ENCODE measurements around the gene PHYHIPL.

The PHYHIPL gene

DNA sequence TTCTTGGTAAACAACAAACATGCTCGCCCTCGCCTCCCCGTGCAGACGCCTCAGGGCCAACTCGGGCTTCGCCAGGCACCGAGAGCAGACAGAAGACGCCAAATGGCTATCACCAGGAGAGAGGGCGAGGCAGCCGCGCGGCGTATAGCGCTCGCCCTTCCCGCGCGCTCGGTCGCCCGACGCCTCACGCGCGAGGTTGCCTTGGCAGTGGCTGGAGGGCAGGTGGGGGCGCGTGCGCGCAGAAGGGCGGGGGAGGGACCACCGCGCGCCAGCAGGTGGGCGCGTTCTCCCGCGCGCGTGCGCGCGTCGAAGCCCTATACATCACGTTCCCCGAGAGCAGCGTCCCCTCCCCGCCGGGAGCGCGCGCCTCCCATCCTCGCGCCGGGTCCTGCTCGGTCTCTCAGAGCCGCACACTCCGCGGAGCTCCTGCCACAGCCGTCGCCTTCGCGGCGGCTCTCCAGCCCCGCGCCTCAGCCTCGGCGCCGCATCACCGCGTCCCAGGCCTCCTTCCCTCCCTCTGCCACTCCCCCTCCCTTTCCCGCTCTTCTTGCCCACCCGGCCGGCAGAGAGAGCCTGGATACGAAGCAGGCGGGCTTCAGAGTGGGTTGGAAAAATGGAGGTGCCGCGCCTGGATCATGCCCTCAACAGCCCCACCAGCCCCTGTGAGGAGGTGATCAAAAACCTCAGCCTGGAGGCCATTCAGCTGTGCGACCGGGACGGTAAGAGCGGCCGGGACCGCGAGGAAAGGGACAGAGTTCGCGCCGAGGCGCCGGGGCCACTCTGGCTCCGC lies at the start of gene PHYHIPL:
Gene PHYHIPL, plus strand, starts transcription at position 403 of the 790 bp plus-strand sequence. Its CDS starts 211 bp downstream, at position 614.
- no peak for DNase-seq

GRCh38 chr10:59126991-59127390 lies 49.5 kb upstream of the PHYHIPL start:
- no peak for DNase-seq

DNA sequence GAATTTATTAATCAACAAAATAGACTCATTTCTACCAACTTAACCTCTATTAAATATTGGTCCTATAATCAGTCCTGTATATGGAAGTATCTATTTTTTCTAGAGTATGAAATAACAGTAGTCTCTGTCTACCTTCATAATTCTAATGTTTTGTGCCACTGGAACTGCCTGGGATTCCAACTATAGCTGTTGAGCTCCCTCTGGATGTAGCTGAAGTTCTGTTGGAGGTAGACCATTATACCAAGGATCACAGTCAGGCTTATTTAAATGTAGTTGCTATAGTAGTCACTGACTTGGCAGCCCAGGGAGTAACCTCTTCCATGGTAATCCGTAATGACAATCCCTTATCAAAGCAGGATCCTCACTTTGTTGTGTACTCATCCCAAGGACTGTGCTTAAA lies 48.5 kb upstream of the PHYHIPL start:
- DNase-seq: no peak

DNA sequence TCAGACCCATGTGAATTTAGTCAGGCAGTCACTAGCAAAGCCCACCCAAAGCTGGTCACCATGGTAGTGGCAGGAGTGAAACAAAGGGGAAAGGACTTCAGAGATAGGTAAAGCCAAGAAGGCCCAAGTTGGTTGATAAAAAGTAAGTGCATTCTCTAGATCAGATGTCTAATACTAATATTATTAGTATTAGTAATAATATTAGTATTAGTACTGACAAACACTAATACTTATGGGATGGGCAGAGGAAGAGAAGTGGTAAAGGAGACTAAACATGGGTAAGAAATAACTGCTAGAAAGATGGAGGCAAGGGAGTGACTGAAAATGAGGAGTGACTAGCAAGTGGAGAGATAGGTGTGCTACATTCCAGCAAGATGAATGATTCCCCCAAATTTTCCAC lies 46.6 kb upstream of the PHYHIPL start:
- no peak for DNase-seq

GRCh38 chr10:59131666-59132065 lies 44.8 kb upstream of the PHYHIPL start:
- DNase-seq: no peak

GRCh38 chr10:59133841-59134593 lies 42.4 kb upstream of the PHYHIPL start:
- no peak for DNase-seq

- DNase-seq: no peak
Measured at GRCh38 chr10:59134785-59135184, 41.7 kb upstream of the PHYHIPL start.

- no peak for DNase-seq
Measured at GRCh38 chr10:59135275-59135674, 41.2 kb upstream of the PHYHIPL start.

DNA sequence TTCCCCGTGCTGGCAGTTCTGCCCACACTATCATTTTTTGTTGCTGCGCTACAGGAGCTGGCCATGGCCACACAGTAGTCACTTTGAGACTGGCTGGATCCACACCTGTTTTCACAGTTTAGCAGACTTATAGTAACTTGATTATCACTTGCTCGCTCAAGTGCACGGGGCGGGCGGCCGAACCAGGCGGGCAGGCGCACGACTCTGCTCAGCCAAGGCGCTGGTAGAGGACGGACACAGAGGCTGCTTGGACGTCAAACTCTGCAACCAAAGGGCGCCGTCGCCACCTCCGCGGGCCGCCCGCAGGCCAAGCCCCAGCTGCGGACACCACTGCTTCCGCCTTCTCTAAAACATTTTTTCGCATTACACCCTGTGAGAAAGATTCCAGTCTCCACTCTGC lies 38.4 kb upstream of the PHYHIPL start:
- no peak for DNase-seq

DNA sequence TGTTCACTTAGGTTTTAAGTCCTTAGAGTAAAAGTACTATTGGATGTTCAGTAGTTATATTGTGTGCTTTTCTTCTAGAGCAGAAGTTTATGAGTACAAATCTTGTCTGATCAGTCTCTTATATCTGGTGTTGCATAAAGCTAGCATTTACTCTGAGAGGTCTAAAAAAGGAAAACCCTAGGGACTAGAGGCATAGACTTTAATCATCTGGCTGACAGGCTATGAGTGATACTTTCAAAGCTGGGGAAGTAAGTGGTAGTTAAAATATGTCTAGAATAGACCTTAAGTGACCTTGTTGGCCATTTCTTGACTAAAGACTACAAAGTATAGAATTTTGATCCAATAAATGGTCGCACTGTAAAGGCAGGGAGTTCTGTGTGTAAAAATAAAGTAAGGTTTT lies 32.9 kb upstream of the PHYHIPL start:
- DNase-seq: no peak

DNA sequence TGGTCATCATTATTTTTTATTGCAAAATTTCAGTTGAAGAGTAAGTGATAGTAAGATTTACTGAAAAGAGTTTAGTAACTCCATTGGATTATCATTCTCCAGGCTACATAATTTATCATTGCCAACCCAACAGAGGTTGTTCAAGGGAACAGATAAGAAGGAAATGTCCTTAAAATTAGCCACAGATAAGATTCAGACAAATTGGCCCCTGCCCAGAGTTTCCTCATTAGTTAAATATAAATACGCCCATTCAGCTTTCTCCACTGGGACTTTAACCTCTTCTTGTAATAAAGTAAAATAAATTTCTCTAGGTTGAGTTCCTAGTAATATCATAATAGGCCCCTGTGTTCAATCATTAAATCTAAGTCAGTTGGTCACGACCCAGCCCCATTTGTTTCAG lies 27.7 kb upstream of the PHYHIPL start:
- DNase-seq: no peak

- no peak for DNase-seq
Measured at GRCh38 chr10:59155556-59155955, 20.9 kb upstream of the PHYHIPL start.

DNA sequence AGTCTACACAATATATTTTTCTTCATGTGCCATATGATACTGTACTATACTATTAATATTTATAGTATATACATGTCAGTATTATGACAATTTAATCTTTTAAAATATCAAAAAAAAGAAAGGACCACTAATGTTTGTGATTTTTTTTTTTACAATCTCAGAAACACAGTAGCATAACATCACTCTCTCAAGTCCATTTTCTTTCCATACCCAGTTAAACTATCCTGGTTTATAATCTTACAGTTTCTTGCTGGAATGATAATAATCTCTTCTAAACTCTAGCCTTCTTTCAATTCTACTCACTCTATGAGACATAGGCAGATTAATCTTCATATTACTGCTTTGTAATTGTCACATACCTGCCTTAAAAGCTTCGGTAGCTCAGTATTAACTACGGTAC lies 8.9 kb upstream of the PHYHIPL start:
- DNase-seq: no peak

DNA sequence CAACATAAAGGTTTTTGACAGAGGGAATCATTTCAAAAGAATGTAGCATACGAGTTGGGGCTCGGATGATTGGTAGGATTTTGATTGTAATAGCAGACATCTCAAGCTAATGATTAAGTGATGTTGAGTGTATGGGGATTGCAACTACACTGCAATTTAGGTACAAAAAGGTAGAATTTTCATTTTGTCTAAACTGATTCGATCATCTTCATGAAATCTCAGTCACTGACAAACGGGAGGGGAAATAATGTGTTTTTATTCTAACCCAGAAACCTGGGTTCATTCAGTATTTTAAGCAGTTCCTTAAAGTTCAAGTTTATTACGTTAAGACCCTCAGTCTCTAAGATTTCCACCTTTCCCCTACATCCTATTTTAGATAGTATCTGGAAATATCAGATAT lies 3.9 kb upstream of the PHYHIPL start:
- DNase-seq: no peak

GRCh38 chr10:59173414-59173813 lies 3.0 kb upstream of the PHYHIPL start:
- no peak for DNase-seq

DNA sequence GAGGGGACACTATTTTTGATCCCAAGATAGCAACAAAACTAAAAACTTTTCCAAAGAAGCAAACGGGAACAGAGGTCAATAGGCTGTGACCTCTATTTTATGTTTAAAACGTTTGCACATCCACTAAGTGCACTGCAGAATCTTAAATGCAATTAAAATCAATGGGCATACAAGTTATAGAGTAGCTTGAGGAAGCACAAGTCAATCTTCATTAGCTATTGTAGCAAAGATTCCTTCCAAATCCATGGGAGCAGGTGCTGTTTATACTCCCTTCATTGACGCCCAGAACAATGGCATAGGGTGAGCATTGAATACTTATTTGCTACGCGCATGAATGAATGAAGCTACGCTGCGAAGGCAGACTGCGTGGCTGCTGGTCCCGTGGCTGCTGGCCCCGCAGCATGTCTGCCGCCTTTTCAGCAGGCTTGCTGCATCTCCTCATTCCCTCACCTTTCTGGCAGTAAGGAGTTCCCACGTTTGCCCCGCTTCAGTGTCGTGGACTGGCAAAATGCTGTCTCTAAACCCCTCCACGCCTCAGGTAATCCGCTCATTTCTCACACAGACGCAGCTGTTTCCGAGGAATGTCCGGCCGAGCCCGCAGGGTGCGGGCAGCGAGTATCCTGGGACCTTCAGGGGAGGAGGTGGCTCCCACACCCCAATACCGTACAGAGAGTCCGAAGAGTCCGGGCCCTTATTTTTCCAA lies 754 bp upstream of the PHYHIPL start:
- no peak for DNase-seq

GRCh38 chr10:59177031-59177797 lies 771 bp downstream of the PHYHIPL start:
- DNase-seq: no peak

- no peak for DNase-seq
Measured at GRCh38 chr10:59177836-59178235, 1.4 kb downstream of the PHYHIPL start.

DNA sequence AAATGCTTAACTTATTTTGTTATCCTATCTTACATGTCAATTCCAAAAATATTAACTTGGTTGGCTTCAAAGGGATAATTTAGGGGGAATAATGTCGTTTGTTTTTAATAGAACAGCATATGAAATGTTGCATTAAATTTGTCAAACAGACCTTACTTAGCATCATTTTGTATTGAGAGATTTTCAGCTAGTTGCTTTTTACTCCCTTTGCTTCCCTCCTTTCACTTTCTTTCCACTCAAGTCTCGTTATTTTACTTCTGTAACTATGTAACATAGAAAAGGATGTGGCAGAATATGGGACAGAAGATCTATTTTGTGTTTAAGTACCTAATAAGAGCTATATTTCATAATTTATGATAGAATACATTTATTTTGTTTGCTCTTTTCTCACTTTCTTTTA lies 2.6 kb downstream of the PHYHIPL start:
- no peak for DNase-seq

GRCh38 chr10:59180689-59181270 lies 4.3 kb downstream of the PHYHIPL start:
- no peak for DNase-seq

DNA sequence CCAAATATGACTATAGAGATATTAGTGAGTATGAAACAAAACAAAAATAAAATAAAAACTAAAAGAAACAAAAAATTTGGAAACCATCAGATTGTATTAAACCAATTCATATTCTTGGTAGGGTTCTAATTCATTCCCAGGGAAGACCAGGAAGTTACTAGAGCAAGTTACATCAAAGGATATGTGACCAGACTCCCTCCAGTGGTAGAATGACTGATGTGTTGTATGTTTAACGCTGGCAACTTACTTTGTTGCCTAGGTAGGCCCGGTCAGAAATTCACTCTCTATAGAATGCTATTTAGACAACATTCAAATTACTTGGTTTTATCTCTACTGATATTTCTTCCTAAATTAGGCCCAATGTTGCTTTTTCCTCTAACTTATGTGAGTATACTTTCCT lies 5.2 kb downstream of the PHYHIPL start:
- no peak for DNase-seq

- no peak for DNase-seq
Measured at GRCh38 chr10:59190332-59190731, 13.9 kb downstream of the PHYHIPL start.
